Smooth muscle cell of the brain vasculature (primary cell): Measurements from ENCODE around the gene ILK.

Experiments used
- DNase-seq: peaks from one replicate; pipeline ENCODE4 v3.0.0-alpha.2; 2012; ENCODE audit warnings: low read depth, low spot score

ILK gene

GRCh38 chr11:6603287-6604080 is at the start of gene ILK, which contains the start of gene RRP8:
Gene ILK, plus strand, starts transcription at chr11:6603774. Its CDS starts 498 bp downstream, at chr11:6604272.
Gene RRP8, minus strand, starts transcription at chr11:6603616. Its CDS starts 114 bp downstream, at chr11:6603502.
- peak; percentile 68 for DNase-seq

- no peak for DNase-seq
Measured at GRCh38 chr11:6554828-6555706, 48.5 kb upstream of the ILK start.

GRCh38 chr11:6556139-6556949 is 47.2 kb upstream of the ILK start:
- DNase-seq: no peak

DNA sequence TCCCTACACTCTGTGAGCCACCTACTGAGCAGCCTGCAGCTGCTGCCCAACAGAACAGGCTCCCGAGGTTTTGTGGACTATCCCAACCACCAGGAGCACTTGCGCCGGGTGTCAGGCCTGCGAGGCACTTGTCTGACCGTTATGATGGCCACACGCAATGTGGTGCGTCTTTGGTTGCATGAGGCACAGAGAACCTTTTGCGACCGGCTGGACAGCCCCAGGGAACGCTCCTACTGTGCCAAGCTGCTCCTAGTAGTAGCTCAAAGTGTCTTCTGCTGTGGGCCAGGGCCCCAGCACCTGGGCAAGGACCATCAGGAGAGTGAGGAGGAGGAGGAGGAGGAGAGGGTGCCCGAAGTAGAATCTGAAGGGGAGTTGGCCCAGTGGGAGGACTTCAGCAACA is 46.5 kb upstream of the ILK start:
- DNase-seq: no peak

DNA sequence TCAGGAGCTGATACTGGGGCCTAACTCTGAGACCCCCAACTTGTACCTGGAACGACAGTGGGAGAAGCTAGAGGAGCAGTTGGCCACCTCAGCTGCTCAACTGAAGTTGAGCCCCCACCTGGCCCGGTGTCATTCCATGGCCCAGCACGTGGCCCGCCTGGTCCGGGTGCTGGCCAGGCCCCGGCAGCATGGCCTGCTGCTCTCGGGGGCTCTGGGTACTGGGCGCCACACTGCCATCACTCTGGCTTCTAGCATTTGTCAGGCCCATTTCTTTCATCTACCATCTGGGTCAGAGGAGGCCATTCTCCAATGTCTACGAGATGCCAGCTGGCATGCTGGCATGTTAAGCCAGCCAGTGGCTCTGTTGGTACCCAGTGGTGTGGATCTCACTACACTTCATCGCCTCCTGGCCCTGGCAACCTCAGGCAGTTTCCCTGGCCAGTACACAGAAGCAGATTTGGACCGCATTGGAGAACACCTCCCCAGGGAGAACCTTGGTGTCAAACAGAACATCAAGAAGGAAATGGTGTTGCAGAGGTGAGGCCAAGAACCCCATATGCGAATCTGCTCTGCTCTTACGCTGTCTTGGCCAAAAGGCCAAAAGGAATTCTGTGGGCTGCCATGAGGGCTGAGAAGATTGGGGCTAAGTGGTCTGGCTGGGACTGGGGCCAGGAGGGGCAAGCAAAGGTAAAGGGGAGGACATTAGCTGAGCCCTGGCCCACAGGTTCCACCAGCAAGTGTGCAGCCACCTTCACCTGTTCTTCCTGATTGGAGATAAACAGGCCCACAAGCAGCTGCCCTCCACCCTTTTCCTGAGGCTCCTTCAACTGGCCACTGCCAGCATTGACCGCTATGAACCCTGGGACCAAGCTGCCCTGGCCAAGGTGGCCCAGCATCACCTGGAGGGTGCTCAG is 45.6 kb upstream of the ILK start:
- DNase-seq: no peak

GRCh38 chr11:6559369-6559768 is 44.2 kb upstream of the ILK start:
- DNase-seq: no peak

DNA sequence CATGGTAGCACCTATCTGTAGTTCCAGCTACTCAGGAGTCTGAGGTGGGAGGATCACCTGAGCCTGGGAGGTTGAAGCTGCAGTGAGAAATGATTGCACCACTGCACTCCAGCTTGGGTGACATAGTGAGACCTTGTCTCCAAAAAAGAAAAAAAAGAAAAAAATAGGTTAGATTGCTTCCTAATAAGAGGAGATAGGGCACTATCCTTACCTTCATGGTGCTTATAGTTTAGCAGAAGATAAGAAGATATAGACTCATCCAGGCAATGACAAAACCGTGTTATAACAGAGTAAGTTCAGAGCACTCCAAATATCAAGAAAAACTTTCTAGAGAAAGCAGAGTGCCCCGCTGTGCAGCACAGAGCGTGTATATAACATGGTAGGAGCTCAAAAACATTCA is 42.3 kb upstream of the ILK start:
- DNase-seq: no peak

DNA sequence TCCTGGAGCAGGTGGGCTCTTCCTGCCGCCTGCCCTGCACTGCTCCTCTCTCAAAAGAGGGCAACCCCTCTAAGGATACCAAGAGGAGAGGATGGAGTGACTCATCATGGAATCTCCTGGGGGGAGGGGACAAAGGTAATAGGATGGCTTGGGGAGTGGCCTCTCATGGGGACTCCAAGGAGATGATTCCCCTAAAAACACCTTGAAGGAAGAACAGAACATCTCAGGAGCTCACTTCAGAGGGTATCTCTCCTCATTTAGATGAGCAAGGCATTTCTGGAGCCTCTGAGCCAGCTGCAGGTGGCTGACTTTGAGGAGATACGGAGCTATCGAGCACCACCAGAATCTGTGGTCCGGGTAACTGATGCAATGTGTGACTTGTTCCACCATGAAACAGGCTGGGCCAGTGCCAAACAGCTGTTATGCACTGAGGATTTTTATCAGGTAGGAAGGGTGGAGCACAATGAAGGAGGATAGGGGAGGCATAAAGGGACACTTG is 40.4 kb upstream of the ILK start:
- no peak for DNase-seq

DNA sequence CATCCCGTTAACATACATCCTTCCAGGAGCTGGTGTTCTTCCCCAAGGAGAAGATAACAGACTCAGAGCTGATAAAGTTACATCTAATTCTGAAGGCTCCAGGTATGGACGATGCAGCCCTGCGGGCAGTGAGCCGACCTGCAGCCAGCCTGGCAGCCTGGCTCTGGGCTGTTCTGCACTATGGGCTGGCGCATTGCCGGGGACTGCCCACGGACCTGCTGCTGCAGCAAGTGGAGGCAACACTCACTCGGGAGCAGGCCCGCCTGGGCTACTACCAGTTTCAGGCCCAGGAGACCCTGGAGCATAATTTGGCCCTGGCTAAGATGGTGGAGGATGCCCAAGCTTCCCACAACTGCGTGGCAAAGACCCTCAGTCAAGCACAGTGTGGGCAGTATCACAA is 39.9 kb upstream of the ILK start:
- DNase-seq: no peak

DNA sequence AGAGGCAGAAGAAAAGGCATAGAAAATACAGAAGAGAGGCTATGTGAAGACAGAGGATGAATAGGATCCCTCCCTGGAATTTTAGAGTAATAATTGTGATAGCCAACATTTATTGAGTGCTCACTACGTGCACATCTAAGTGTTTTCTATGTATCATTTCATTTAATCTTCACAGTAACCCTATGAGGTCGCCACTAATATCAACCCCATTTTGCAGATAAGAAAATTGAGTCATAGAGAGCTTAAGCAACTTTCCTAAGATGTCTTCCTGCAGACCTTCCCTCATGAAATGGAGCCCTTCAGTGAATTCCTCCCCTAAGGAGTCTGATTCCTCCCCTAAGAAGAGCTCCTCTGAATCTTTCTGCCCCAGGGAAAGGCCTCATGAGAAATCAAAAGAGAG is 38.2 kb upstream of the ILK start:
- DNase-seq: no peak

- no peak for DNase-seq
Measured at GRCh38 chr11:6565988-6566703, 37.4 kb upstream of the ILK start.

DNA sequence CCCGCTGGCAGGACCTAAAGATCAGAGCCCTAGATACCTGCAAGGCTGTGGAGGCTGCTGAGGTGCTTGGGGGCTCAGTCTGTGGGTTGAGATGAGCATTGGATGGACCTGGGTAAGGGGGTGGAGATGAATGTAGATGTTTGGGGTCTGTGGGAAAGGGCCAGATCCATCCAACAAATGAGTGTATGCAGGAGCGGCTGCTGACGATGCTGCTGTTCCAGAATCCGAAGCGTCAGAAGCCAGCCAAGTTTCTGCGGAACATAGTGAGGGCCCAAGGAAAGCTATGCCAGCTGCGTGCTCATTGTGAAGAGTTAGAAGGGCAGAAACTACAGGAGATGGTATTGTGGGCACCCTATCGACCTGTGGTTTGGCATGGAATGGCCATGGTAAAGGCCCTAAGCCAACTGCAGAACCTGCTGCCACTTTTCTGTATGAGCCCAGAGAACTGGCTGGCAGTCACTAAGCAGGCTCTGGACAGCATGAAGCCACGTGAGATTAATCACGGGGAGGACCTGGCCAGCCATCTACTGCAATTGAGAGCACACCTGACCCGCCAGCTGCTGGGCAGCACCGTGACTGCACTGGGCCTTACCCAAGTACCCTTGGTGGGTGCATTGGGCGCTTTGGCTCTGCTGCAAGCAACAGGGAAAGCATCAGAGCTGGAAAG is 36.7 kb upstream of the ILK start:
- DNase-seq: no peak

DNA sequence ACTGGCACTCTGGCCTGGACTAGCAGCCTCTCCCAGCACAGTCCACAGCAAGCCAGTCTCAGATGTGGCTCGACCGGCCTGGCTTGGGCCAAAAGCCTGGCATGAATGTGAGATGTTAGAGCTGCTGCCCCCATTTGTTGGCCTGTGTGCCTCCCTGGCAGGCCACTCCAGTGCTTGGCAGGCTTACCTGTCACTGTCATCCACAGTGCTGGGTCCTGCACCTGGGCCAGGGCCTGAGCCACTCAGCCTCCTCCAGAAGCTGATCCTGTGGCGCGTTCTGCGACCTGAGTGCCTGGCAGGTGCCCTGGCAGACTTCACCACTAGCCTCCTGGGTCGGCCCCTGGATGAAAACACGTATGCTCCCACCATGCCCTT is 36.2 kb upstream of the ILK start:
- no peak for DNase-seq

GRCh38 chr11:6568191-6568918 is 35.2 kb upstream of the ILK start:
- DNase-seq: peak; percentile 73

DNA sequence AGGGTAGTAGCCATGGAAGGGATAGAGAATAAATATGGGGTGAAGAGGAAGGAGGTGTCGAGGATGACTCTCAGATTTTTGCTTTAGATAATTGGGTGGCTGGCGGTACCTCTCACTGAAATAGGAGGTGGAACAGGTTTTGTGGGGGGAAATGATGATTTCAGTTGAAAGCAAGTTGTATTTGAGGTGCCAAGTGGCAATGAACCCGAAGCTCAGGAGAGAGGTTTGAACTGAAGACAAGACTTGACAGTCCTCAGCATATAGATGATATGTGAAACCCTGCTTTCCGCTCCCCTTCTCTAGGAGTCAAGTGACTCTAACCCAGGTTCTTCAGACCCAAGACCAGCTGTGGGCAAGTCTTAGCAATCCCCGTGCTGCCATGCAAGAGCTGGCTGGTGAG is 33.9 kb upstream of the ILK start:
- DNase-seq: no peak

- DNase-seq: no peak
Measured at GRCh38 chr11:6570691-6571427, 32.7 kb upstream of the ILK start.

DNA sequence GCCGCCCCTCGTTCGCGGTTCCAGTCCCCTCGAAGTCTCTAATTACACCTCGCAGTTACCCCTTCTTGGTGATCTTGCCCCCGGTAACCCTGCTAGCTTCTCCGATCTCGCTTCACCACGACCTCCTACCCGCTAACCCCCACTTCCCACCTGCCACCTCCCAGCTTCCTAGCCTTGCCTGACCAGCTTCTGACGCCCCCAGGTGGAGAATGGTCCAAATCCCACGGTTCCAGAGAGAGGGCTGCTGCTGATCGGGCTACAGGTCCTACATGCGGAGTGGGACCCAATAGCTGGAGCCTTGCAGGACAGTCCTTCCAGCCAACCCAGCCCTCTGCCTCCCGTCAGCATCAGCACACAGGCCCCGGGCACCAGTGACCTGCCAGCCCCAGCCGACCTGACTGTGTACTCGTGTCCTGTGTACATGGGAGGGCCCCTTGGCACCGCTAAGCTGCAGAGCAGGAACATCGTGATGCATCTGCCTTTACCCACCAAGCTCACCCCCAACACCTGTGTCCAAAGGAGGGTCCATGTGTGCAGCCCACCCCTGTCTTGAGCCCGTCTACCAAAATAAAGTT is 32.1 kb upstream of the ILK start:
- no peak for DNase-seq

GRCh38 chr11:6572215-6572614 is 31.4 kb upstream of the ILK start:
- DNase-seq: no peak
